PC-9 (cell line): ENCODE results near the gene ZNF337. TPM values are rescaled to one million over a fixed set of nuclear protein-coding genes. Genes with fewer than 3 reads are reported as not detected.
"Not testable (repeated sequence)": the region's sequence is repeated elsewhere in the genome, so short reads cannot be mapped to it uniquely, and the experiment has no call there.

Experiments used
- BruUV-seq: library from RNA; stranded (reverse); fragments of 400-500 nt; replicated peaks from 2 replicates; lab custom pipeline; 2021; lab: Mats Ljungman, UMichigan
- CTCF ChIA-PET: fragments of 300-600 bp; sonication (Branson Sonifier 250); formaldehyde crosslinking; loops from one replicate; lab custom pipeline; 2022; ENCODE audit warnings: antibody characterized with exemption; lab: Charles Lee
- POLR2A ChIA-PET: fragments of 300-600 bp; sonication (Branson Sonifier 250); formaldehyde crosslinking; loops from one replicate; lab custom pipeline; 2022; ENCODE audit warnings: antibody characterized with exemption; ENCODE audit not compliant: unreplicated experiment; lab: Charles Lee
- DNase-seq, 2 experiments: peaks; one replicate each; pipeline versions ENCODE4 v3.0.0 to v3.0.0-alpha.2; 2015 to 2022; ENCODE audit warnings: mixed read lengths in 1 of 2
- H2AFZ ChIP-seq: fragments of 200-600 bp; sonication (generic); 2 replicates; pipeline ENCODE4 v1.8.1; 2017; ENCODE audit warnings: antibody characterized with exemption
- H3F3A ChIP-seq: fragments of 200-600 bp; sonication (generic); 2 replicates; pipeline ENCODE4 v1.8.1; 2017; ENCODE audit warnings: antibody characterized with exemption, mild to moderate bottlenecking, low read depth; ENCODE audit not compliant: insufficient read depth
- H3K27ac ChIP-seq: fragments of 200-600 bp; sonication (generic); 2 replicates; pipeline ENCODE4 v1.6.1; 2016; ENCODE audit warnings: mixed run types
- H3K27me3 ChIP-seq: fragments of 200-600 bp; sonication (generic); 2 replicates; pipeline ENCODE4 v1.6.1; 2016; ENCODE audit warnings: low read depth, mixed run types; ENCODE audit not compliant: insufficient read depth
- H3K36me3 ChIP-seq: fragments of 200-600 bp; sonication (generic); 2 replicates; pipeline ENCODE4 v1.6.1; 2016; ENCODE audit warnings: low read depth, mixed run types
- H3K4me1 ChIP-seq: fragments of 200-600 bp; sonication (generic); replicated peaks from 2 replicates; pipeline ENCODE4 v1.6.1; 2016; ENCODE audit warnings: mixed run types; ENCODE audit not compliant: insufficient read depth
- H3K4me2 ChIP-seq: fragments of 200-600 bp; sonication (generic); 2 replicates; pipeline ENCODE4 v1.6.1; 2017; ENCODE audit warnings: mixed run types
- H3K4me3 ChIP-seq: fragments of 200-600 bp; sonication (generic); 2 replicates; pipeline ENCODE4 v1.6.1; 2016; ENCODE audit warnings: mixed run types
- H3K79me2 ChIP-seq: fragments of 200-600 bp; sonication (generic); 2 replicates; pipeline ENCODE4 v1.6.1; 2017; ENCODE audit warnings: low read depth, mixed run types
- H3K9me2 ChIP-seq: fragments of 200-600 bp; sonication (generic); 2 replicates; pipeline ENCODE4 v1.8.1; 2017; ENCODE audit warnings: mild to moderate bottlenecking; ENCODE audit not compliant: insufficient read depth
- H3K9me3 ChIP-seq: fragments of 200-600 bp; sonication (generic); 2 replicates; pipeline ENCODE4 v1.8.1; 2016; ENCODE audit warnings: low read depth; ENCODE audit not compliant: insufficient read depth
- H4K20me1 ChIP-seq: fragments of 200-600 bp; sonication (generic); 2 replicates; pipeline ENCODE4 v1.8.1; 2017; ENCODE audit not compliant: insufficient read depth
- CTCF ChIP-seq: fragments of 200-600 bp; sonication (generic); conservative IDR thresholded peaks from 2 replicates; pipeline ENCODE4 v1.6.1; 2017; ENCODE audit warnings: mixed run types, antibody characterized with exemption, mild to moderate bottlenecking, moderate library complexity
- EZH2 ChIP-seq: fragments of 200-600 bp; sonication (generic); IDR thresholded peaks from 2 replicates; pipeline ENCODE4 v1.8.0; 2017; ENCODE audit warnings: antibody characterized with exemption, low read depth
- intact Hi-C: fragments of 100-400 bp; cut with micrococcal nuclease; formaldehyde crosslinking; loops from one replicate; pipeline ENCODE4 v1.10.0; 2022; ENCODE audit not compliant: unreplicated experiment
- total RNA-seq: library from RNA; stranded (reverse); gene quantifications from 2 replicates; pipeline ENCODE4 v1.2.3, GENCODE V29; 2021

ZNF337 gene
- total RNA-seq, 1 experiment from 2014 or later: 12.8 TPM

GRCh38 chr20:25720285-25720684 lies 23.6 kb upstream of the ZNF337 start:
- POLR2A ChIA-PET: interaction anchor here (0.5 kb wide), 1 partner anchor 403 kb away, joined by 24 read pairs; no protein-coding TSS in a partner anchor
- no peaks in the 10 kb centered on the region for H3K27me3 ChIP-seq
- TF ChIP-seq EZH2: no peak
- TF ChIP-seq CTCF: no peak
- H3K4me3 ChIP-seq: no peak overlapping the region
- peaks cover under 1% of the 10 kb centered on the region; the same call in 1 of the 2 replicates for H3K9me3 ChIP-seq
- no peak for DNase-seq
- H3K27ac ChIP-seq: no peak overlapping the region
- H2AFZ ChIP-seq: no peak overlapping the region
- H3K4me2 ChIP-seq: no peak overlapping the region
- no peaks in the 10 kb centered on the region for H3K36me3 ChIP-seq
- H4K20me1 ChIP-seq: no peaks in the 10 kb centered on the region
- no peaks in the 10 kb centered on the region for H3F3A ChIP-seq
- no TSS peak for BruUV-seq
- CTCF ChIA-PET: no interaction called here
- intact Hi-C loops: no loop called here
- no peaks in the 10 kb centered on the region for H3K79me2 ChIP-seq
- H3K9me2 ChIP-seq: no peaks in the 10 kb centered on the region
- H3K4me1 ChIP-seq: no peaks in the 10 kb centered on the region

GRCh38 chr20:25718896-25719809 lies 22.5 kb upstream of the ZNF337 start:
- H3K4me3 ChIP-seq, POLR2A ChIA-PET, H3F3A ChIP-seq, H3K4me2 ChIP-seq, H3K4me1 ChIP-seq, H3K36me3 ChIP-seq, H4K20me1 ChIP-seq, intact Hi-C loops, H3K9me3 ChIP-seq, H3K79me2 ChIP-seq, H3K27ac ChIP-seq, BruUV-seq, H3K27me3 ChIP-seq, CTCF ChIA-PET, H3K9me2 ChIP-seq, H2AFZ ChIP-seq: not testable (repeated sequence)
- DNase-seq: peak in 1 of 2 experiments; percentile 60

GRCh38 chr20:25707695-25708094 lies 11.0 kb upstream of the ZNF337 start:
- TF ChIP-seq CTCF (no peak), EZH2 (no peak)
- POLR2A ChIA-PET: no interaction called here

More at GRCh38 chr20:25707695-25708094, 11.0 kb upstream of the ZNF337 start:
- no peaks in the 10 kb centered on the region for H3K79me2 ChIP-seq
- no peak for DNase-seq
- H3K4me3 ChIP-seq: no peak overlapping the region
- no peaks in the 10 kb centered on the region for H4K20me1 ChIP-seq
- no peak overlapping the region for H3K27ac ChIP-seq
- H3K36me3 ChIP-seq: no peaks in the 10 kb centered on the region
- no peaks in the 10 kb centered on the region for H3K4me1 ChIP-seq
- H2AFZ ChIP-seq: no peak overlapping the region
- no peaks in the 10 kb centered on the region for H3K9me2 ChIP-seq
- no peaks in the 10 kb centered on the region for H3K27me3 ChIP-seq
- H3F3A ChIP-seq: no peaks in the 10 kb centered on the region
- intact Hi-C loops: no loop called here
- H3K4me2 ChIP-seq: no peak overlapping the region
- H3K9me3 ChIP-seq: no peaks in the 10 kb centered on the region; the same call in 1 of the 2 replicates
- CTCF ChIA-PET: no interaction called here
- BruUV-seq: no TSS peak
